ENCODE measurements around the gene SYNGR4. TPM values are rescaled to one million over a fixed set of nuclear protein-coding genes. Genes with fewer than 3 reads are reported as not detected.

SYNGR4 gene
- total RNA-seq, 1 donor from 2014 or later, result not detected

Other genes starting within 250 kb of the SYNGR4 start
- gene LIG1, start 194.0 kb upstream of the SYNGR4 start, total RNA-seq, result 41.8 and 42.9 TPM in 2 replicates
- 5.7 and 8.6 TPM in 2 replicates for gene ZSWIM9, start 193.7 kb upstream of the SYNGR4 start, total RNA-seq
- 103 and 109 TPM in 2 replicates for gene CARD8, start 108.5 kb upstream of the SYNGR4 start, total RNA-seq
- 1.5 and 1.6 TPM in 2 replicates for gene ZNF114, start 94.3 kb upstream of the SYNGR4 start, total RNA-seq
- gene EMP3, start 38.8 kb upstream of the SYNGR4 start, total RNA-seq, result 309 and 320 TPM in 2 replicates
- 10.2 and 10.5 TPM in 2 replicates for gene TMEM143, start 427 bp upstream of the SYNGR4 start, total RNA-seq
- 50.8 and 51.9 TPM in 2 replicates for gene KDELR1, start 27.2 kb downstream of the SYNGR4 start, total RNA-seq
- gene GRIN2D, start 29.3 kb downstream of the SYNGR4 start, total RNA-seq, result 0.93 and 1.2 TPM in 2 replicates
- gene GRWD1, start 81.6 kb downstream of the SYNGR4 start, total RNA-seq, result 63.4 and 71.4 TPM in 2 replicates
- gene KCNJ14, start 91.2 kb downstream of the SYNGR4 start, total RNA-seq, result 1.7 and 2.2 TPM in 2 replicates
- gene CYTH2, start 105.0 kb downstream of the SYNGR4 start, total RNA-seq, result 35.6 and 40.5 TPM in 2 replicates
- 0.60 and 0.66 TPM in 2 replicates for gene LMTK3, start 147.5 kb downstream of the SYNGR4 start, total RNA-seq
- not detected in 2 replicates for gene SULT2B1, start 187.8 kb downstream of the SYNGR4 start, total RNA-seq
- gene SPACA4, start 242.4 kb downstream of the SYNGR4 start, total RNA-seq, result not detected in 2 replicates

Data from activated B cell treated with CpG ODN at 0.5 μM for 24 hours (primary cell).